Stimulated activated CD8-positive, alpha-beta memory T cell treated with anti-CD3 and anti-CD28 coated beads, Interleukin-12 subunit alpha, Interleukin-12 subunit beta, amount 100 ng/mL, for 4 hours (primary cell): ENCODE measurements around the gene GFI1B.
"Not testable (repeated sequence)": the region's sequence is repeated elsewhere in the genome, so short reads cannot be mapped to it uniquely, and the experiment has no call there.

ENCODE experiments used
- DNase-seq: peaks from one replicate; pipeline ENCODE4 v3.0.0-alpha.2; 2020; ENCODE audit warnings: low read depth

GFI1B gene

DNA sequence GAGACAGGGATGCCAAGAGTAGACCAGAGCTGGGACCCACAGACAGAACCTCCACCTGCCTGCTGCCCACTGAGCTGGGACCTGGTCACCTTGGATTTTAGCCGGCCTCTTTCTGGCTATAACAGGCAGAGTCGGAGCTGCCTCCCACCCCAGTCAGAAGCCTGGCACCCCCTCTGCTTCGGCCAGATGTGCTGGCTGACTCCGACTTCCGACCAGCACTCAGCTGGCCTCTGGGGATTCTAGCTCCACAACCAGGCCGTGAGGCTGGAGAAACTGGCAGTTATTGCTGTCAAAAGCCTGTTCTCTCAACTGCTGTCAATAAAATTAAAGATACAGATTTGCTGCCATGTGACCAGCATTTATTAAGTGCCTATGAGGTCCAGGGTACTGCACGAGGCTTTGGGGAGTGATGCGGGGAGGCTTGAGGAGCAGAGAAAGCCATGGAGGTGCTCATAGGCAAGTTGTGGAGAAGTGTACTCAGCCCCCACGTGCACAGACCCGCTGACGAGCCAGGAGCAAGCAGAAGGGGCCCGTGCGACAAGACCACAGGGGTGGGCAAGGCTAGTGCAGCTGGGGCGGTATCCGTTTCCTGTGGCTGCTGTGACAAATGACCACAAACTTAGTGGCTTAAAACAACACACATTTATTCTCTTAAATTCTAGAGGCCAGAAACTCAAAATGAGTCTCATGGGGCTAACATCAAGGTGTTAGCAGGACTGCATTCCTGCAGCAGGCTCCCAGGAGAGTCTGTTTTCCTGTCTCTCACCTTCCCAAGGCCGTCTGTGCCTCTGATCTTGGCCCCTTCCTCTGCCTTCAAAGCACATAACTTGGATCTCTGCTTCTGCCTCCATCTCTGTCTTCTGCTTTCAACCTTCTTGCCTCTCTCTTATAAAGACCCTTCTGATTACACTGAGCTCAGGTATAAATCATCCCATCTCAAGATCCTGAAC, 13.1 kb downstream of the GFI1B start:
- no peak for DNase-seq

DNA sequence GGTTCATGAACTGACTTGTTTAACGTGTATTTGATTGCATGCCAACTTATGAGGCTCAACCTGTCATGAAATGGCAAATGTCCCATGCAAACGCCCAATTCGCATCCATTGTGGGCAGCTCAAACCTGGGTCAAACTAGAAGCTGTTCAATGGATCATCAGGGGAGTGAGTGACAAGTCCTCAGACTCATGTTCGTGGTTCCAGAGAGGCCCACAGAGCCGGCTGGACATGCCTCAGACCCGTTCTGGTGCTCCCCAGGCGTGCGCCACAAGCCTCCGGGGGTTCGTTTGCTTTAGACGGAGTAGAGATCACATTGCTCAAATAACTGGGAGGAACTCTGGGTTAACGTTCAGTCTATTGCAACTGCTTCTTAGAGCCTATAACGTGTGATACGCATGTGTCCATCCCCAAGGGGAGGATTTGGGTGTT, 15.0 kb downstream of the GFI1B start:
- no peak for DNase-seq

DNA sequence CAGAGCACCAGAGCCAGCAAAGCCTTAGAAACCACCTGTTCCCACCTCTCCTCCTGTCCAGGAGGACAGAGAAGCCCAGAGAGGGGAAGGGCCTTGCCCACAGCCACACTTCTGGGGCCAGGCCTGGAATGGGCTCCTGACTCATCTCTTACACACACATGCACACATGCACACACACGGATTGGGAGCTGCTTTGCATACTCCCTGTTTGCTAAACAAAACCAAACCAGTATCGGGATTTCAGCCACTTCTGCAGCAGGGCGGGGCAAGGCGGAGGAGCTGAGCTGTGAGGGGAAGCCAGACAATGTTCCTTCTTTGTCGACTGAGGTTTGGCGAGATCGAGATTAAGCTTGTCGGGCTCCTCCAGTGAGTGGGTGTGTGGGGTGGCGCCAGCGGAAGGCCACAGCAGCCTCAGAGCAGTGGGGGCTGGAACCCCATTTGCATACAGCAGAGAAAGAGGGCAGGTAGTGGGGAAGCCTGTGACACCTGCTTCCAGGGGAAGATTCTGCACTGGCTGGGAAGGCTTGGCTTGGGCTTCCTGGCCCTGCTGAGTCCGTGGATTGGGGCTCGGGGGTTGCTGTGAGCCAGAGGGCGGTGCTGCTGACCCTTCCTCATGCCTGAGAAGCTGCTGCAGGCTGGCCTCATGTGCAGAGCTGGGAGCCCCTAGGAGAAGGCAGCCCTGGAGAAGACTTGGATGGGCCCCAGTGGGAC, 16.1 kb downstream of the GFI1B start:
- no peak for DNase-seq

DNA sequence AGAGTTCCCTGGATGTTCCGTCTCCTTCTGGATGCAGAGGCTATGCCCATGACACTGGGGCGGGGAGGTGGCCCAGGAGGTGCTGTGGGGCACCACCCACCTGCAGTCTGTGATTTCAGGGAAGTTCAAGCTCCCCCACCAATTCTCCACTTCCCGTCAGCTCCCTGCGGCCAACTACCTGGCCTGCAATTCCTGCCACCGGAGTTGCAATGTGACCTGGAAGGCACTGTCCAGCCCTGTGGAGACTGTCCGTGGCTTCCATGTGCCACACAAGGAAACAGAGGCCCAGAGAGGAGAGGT, 16.6 kb downstream of the GFI1B start:
- no peak for DNase-seq

DNA sequence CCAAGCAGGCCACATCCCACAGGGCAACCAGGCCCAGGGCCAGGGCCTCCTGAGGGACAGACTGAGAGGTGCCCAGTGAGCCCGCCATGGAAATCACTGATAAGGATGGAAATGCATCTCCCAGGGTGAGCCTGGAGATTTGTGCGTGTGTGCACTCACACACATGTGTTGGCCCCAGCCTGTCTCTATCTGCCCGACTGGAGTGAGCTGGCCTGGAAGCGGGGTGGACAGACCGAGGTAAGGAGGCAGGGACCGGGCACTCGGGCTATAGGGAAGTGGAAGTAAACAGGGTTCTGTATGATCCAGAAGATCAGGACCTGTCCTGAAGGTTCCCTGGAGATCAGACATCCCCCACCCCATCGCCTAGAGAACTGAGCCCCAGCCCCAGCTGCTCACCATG, 17.4 kb downstream of the GFI1B start:
- no peak for DNase-seq

DNA sequence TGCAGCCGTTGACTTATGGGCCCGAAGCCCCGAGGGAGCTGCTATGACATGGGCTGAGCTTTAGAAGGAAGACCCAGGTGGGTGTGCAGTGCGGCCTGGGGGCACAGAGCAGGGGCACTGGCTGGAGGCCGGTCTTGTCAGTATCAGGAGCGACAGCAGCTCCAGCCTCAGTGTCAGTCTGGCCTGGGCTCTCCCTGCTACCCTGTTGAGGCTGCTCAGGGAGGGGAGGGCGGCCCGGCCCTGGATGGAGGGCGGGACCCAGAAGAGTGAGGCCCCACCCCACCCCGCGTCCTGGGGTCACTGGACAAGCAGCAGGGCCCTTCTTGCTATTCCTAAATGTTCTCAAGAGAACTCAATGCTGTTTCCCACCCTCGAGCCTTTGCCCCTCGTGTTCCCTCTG, 18.0 kb downstream of the GFI1B start:
- no peak for DNase-seq

DNA sequence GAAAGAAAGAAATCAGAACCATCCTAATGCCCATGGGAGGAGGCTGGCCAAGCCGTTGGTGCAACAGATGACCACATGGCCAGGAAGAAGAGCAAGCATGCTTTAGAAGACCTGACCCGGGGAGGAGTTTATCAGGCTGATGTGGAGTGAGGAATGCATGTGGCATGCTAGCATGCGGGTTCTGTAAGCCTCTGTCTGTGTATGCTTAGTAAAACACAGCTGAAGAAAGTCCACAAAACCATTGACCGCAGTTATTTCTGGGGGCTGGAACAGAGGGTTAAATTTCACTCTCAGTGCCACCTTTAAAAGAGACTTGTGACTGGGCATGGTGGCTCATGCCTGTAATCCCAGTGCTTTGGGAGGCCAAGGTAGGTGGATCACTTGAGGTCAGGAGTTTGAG, 19.1 kb downstream of the GFI1B start:
- no peak for DNase-seq

DNA sequence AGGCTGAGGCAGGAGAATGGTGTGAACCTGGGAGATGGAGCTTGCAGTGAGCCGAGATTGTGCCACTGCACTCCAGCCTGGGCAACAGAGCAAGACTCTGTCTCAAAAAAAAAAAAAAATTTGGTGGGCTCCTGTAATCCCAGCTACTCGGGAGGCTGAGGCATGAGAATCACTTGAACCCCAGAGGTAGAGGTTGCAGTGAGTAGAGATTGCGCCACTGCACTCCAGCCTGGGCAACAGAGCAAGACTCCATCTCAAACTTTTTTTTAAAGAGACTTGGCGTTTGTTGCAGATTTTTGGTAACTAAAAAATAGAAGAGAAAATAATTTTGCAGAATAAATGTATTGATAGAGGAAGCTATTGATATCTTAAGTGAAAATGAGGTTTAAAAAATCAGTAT, 19.7 kb downstream of the GFI1B start:
- not testable (repeated sequence) for DNase-seq

DNA sequence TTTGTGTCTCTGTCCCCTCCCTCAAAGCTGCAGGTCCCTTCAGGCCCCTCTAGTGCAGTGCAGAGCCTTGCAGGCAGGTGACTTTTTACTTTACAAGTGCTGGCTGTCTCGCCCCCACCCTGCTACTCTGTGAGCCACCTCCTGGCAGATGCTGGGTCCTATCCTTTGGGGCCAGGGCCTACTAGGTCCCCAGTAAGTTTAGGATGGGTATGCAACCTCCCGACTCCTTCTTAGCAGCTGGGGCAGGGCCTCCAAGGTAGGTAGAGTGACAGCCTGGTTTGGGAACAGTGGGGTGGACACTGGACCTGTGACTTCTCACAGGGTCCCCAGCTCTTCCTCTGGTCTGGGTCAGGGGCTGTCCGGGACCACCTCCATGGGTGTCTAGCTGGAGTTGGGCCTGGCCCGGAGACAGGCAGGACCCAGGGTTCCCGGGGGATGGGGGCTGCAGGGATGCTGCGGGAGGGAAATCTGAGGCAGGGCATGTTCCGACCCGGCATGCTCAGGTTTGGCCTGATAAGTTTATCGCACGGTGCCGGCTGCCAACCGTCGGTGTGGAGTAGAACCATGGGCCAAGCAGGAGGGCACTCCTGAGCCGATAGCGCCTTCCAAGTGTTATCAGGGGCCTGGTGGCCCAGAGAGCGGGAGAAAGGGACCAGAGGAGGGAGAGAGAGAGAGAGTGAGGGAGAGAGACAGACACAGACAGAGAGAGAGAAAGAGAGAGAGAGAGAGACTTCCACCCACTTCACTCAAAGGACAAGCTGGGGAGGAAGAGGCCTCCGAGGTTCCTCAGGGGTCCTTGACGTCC, 20.5 kb downstream of the GFI1B start:
- DNase-seq, result no peak

DNA sequence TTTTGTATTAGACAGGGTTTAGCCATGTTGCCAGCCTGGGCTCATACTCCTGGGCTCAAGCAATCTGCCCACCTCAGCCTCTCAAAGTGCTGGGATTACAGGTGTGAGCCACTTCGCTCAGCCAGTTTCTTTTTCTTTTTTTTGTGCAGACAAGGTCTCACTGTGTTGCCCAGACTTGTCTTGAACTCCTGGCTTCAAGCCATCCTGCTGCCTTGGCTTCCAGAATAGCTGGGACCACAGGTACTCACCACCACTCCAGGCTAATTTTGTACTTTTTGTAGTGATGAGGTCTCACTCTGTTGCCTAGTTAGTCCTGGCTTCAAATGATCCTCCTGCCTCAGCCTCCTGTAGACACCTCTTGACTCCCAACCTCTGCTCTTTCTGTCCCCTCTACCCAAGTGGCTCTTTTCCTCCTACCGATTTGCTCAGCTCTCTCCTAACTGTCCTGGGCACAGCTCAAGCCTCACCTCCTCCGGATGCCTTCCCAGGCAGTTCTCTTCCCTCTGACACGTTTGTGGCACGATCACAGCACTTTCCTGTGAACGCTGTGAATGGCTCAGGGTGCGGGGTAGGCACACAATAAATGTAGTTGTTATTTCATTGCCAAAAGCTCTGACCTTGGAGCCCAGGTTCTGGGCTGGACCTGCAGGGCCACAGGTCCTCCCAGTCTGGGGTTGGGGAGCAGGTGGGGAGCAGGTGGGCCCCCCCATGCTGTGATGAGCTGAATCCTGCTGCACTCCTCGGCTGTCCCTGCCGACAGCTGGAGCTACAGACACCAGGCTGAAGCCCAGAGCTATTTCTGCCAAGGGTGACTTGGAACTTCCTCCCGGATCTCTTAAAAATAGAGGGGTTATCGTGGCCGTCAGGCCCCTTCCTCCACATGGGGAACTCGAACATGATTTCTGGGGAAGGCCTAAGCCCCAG, 23.9 kb downstream of the GFI1B start:
- no peak for DNase-seq

DNA sequence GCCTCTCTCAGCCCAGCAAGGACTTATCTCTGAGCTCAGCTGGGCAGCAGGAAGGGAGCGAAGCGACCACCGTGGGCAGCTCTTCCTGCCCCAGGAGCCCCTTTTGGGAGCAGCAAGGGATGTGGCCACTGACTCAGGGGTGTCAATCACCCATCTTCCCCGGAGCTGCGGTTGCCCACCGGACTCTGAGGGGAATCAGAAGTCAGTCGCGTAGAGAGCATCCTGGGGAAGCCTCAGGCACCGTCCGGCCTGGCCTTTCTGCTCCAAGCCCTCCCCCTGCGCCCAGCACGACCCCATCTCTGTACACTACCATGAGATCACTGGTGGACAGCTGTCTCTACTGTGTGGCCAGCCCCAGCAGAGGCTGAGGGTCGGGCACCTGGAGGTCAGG, 24.6 kb downstream of the GFI1B start:
- DNase-seq, result no peak

DNA sequence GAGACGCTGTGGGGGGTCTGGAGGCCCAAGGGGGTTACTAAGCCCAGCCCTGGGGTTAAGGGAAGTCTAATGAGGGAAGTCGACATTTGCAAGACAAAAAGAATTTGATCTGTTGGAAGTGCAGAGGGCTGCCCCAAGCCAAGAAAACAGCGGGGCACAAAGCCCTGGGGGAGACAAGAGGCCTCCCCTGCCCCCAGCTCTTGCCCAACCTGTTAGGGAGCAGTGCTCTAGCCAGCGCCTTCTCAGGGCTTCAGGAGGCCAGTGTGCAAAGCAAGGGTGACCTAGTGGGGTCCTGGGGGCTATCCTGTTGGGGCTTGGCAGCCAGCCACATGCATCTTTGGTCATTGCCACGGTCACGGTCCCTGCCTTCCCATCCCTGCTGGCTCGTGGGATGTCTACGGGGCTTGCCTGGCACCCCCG, 25.2 kb downstream of the GFI1B start:
- DNase-seq, result no peak

DNA sequence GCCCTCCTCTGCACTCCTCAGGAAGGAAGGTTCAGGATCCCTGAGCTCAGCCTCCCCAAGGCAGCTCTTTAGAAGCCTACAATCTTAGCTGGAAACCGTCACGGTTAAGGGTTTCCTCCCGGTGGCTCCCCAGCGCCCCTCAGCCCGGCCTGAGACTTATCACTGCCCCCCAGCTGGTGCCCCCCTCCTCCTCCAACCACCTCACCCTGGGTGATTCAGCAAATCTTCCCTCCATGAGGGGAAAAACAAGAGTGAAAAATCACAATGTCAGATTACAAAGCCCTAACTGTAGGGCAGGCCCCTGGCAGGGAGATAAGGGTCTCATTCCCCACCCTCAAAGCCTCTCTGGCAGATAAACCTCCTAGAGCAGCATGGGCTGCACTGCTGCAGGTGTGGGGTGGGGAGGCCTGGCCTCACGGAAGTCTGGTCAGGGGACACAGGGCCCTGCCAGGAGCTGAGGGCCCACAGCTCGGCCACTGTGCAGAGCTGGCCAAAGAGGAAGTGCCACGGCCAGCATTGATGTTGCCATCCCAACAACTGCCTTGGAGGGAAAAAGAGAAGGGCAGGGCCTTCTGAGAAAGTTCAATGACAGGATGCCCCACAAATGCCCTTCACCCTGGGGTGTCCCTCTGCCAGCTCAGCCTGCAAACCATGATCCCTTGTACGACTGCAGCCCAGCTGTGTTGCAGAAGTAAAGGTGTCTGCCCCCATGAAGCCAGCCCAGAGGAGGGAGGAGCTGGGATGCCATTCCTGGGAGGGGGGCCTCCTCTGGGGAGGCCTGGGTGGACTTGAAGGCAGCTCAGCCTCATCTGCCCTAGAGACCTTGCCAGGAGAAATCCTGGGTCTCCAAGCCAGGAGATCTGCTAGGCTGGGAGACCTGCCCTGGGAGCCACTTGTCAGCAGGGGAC, 25.9 kb downstream of the GFI1B start:
- DNase-seq, result no peak

DNA sequence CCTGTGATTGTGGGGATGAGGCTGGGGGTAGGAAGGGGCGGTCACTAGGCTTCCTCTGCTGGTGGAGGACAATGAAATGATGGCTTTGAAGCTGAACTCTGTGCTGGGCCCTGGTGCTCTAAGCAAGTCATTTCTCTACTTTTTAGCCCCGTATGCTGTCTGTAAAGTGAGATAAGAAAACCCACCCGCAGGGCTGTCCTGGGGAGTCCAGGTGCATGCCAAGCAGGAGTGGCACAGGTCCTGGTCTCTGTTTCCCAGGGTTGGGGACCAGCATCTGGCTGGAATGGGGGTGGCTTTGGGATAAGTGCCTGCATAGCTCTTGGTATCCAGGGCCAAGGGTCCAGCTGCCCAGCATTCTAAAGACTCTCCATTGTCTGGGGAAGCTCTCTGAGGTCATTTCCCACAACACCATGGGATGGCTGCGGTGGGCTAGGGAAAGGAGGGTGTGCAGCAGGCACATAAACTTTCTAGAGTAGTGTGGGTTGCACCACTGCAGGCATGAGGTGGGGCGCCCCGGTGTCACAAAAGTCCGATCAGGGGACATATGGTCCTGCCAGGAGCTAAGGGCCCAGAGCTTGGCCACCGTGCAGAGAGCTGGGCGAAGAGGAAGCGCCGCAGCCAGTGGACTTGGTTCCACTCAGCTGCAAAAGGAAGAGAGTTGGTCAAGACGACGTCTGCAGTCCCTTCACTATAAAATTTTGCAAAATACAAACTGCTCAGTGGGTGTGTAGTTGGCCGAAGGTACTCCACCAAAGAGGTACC, 26.7 kb downstream of the GFI1B start:
- DNase-seq, result no peak

DNA sequence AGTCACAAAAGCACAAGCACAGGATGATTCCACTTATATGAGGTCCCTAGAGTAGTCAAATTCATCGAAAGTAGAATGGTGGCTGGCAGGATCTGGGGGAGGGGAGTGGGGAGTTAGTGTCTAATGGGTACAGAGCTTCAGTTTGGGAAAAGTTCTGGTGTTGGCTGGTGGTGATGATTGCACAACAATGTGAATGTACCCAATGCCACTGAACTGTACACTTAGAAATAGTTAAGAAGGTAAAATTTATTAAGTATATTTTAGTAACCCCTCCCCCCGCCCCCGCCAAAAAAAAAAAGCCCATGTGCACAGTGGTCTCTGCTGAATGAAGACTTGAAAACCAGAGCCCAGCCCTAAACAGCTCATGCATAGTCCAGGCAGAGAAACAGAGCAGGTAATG, 27.5 kb downstream of the GFI1B start:
- no peak for DNase-seq

DNA sequence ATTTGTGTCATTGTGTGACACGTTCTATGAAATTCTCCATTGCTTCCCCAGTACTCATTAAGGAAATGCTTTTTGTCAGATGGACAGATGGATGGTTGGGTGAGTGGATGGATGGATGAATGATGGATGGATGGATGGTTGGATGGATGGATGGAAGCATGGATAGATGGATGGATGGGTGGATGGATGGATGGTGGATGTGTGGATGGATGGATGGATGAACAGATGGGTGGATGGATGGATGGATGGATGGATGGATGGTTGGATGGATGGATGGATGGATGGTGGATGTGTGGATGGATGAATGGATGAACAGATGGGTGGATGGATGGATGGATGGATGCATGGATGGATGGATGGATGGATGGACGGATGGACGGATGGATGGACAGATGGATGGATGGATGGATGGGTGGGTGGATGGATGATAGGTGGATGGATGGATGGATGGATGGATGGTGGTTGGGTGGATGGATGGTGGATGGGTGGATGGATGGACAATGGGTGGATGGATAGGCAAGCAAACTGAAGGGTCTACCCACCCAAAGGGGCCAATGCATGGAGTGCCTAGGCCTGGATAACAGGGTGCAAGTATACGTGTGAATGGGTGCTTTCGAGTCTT, 28.3 kb downstream of the GFI1B start:
- DNase-seq, result no peak

DNA sequence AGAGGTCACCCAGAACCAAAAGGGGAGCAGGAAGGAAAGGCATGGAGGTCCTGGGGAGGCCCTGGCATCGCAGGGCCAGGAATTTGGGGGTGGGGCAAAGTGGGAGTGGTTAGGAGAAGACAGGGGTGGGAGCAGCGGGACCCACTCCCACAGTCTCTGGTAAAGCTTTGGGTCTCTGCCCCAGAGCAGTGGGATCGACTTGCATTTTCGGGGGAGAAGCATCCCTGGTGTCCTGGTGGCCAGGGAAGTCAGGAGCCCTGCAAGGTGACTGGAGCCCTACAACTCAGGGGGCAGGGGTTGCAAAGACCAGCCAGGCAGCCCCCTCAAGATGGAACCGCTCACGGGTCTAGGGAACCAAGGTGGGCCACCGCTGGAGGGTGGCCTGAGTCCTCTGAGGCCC, 29.9 kb downstream of the GFI1B start:
- DNase-seq, result no peak

DNA sequence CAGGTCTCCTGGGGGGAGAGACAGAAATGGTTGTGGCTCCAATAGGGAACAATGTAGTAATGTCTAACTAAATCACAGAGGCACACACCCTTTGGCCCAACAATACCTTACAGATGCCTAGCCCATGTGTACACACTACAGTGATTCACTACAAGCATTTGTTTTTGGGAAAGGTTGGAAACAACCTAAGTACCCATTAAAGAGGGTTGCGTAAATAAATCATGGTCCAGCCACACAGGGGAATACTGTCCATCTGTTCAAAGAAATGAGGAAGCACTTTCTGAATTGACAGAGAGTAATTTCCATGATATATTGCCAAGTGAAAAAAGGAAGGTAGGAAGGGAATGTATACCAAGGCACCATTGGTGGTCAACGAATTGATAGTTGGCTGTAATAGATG, 30.3 kb downstream of the GFI1B start:
- no peak for DNase-seq

DNA sequence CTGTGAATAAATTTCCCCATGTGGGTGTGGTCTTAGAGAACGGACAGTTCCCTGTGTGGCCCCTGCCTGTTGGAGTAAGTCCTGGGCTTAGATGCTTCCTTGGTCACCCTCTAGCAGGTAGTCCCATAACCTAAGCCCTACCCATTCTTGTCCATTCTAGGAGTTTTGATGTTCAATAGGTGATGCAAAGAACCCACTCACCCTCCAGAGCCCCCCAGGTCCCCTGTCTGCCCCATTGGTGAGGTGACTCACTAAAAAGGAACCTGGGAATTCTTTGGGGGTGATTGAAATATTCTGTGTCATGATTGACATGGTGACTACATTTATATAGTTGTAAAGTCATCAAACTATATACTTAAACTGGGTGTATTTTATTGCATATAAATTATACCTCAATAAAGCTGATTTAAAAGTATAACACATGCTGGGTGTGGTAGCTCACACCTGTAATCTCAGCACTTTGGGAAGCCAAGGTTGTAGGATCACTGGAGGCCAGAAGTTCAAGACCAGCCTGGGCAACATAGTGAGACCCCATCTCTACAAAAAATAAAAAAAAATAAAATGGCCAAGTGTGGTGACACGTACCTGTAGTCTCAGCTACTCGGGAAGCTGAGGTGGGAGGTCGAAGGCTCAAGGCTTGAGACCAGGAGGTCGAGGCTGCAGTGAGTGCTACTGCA, 31.6 kb downstream of the GFI1B start:
- no peak for DNase-seq
